ENCODE measurements around the gene CCDC47.
"Not testable (repeated sequence)": the region's sequence is repeated elsewhere in the genome, so short reads cannot be mapped to it uniquely, and the experiment has no call there.

The CCDC47 gene

GRCh38 chr17:63773272-63774140 is at the start of gene CCDC47:
Gene CCDC47 (minus strand): TSS chr17:63773597. CDS start chr17:63766175, 7,422 bp downstream.
- peak; percentile 100 for DNase-seq

- no peak for DNase-seq
These were observed 49.1 kb upstream of the CCDC47 start for GRCh38 chr17:63822537-63822936.

GRCh38 chr17:63821804-63822203 is 48.4 kb upstream of the CCDC47 start:
- DNase-seq: no peak

GRCh38 chr17:63820963-63821561 is 47.7 kb upstream of the CCDC47 start:
- DNase-seq: no peak

- no peak for DNase-seq
These were observed 46.5 kb upstream of the CCDC47 start for GRCh38 chr17:63819585-63820537.

GRCh38 chr17:63819131-63819530 is 45.7 kb upstream of the CCDC47 start:
- no peak for DNase-seq

GRCh38 chr17:63817736-63818385 is 44.5 kb upstream of the CCDC47 start:
- no peak for DNase-seq

- no peak for DNase-seq
These were observed 43.3 kb upstream of the CCDC47 start for GRCh38 chr17:63816669-63817068.

- DNase-seq: no peak
These were observed 42.7 kb upstream of the CCDC47 start for GRCh38 chr17:63816123-63816522.

GRCh38 chr17:63809970-63810369 is 36.6 kb upstream of the CCDC47 start:
- DNase-seq: no peak

- no peak for DNase-seq
These were observed 32.2 kb upstream of the CCDC47 start for GRCh38 chr17:63805591-63805990.

- no peak for DNase-seq
These were observed 30.9 kb upstream of the CCDC47 start for GRCh38 chr17:63804328-63804727.

- DNase-seq: no peak
These were observed 27.4 kb upstream of the CCDC47 start for GRCh38 chr17:63800783-63801182.

GRCh38 chr17:63798572-63799106 is 25.2 kb upstream of the CCDC47 start:
- DNase-seq: no peak

- not testable (repeated sequence) for DNase-seq
These were observed 23.0 kb upstream of the CCDC47 start for GRCh38 chr17:63796375-63796774.

- DNase-seq: no peak
These were observed 18.8 kb upstream of the CCDC47 start for GRCh38 chr17:63792055-63792729.

GRCh38 chr17:63790057-63790456 is 16.7 kb upstream of the CCDC47 start:
- DNase-seq: no peak

- DNase-seq: no peak
These were observed 13.7 kb upstream of the CCDC47 start for GRCh38 chr17:63786971-63787711.

GRCh38 chr17:63786117-63786516 is 12.7 kb upstream of the CCDC47 start:
- DNase-seq: no peak

- no peak for DNase-seq
These were observed 12.2 kb upstream of the CCDC47 start for GRCh38 chr17:63785556-63785955.

GRCh38 chr17:63783522-63783921 is 10.1 kb upstream of the CCDC47 start:
- DNase-seq: no peak

Measured in NCI-H345 (cell line).